Suppressor macrophage (primary cell): ENCODE measurements around the gene CAMK1D.

ENCODE experiments used
- DNase-seq, 4 experiments: peaks; one replicate each; pipeline ENCODE4 v3.0.0-alpha.2; 2020 to 2022

The CAMK1D gene

DNA sequence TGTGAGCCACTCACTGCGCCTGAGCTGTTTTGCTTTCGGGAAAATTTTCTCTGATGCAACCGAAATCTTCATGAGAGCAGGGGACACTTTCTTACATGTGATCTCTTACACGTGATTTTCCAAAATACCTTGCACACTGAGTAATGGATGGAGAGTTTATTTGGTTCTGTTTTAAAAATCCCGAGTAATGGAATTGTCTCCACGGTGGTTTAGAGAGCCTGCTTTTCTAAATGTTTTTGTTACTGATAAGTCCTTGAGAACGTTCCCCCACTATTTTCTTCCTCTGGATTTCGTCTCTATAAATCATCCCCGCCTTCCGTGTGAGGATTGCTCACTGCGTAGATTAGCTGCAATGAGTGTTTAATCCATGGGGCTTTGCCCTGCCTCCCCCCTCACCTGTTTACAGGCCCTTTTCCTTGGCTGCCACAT is 25.7 kb downstream of the CAMK1D start:
- no peak for DNase-seq

DNA sequence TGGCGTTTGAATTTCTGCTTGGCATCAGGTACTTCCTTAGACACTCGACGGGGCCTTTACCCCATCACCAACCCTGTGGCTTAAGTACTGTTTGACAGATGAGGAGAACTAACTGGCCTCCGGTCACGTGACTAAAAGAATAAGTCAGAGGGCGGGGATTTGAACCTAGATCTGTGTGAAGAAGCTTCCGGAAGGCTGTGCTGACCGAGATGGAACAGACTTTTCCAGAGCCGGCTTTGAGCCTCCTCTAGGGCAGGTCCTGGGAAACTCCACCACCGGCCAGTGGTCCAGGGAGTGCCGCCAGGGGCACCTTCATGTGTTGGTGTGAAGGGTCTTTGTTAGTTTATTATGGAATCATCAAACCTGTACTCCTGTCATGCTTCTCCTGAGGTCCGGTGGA is 26.9 kb downstream of the CAMK1D start:
- no peak for DNase-seq

- DNase-seq = peak in 2 of 4 experiments; percentile 46 to 51
Measured at GRCh38 chr10:12377658-12378290, 28.4 kb downstream of the CAMK1D start.

- DNase-seq = no peak
Measured at GRCh38 chr10:12380999-12381398, 31.7 kb downstream of the CAMK1D start.

GRCh38 chr10:12381536-12382156 is 32.3 kb downstream of the CAMK1D start:
- DNase-seq = no peak

- no peak for DNase-seq
Measured at GRCh38 chr10:12382157-12382548, 32.8 kb downstream of the CAMK1D start.

GRCh38 chr10:12382956-12383531 is 33.7 kb downstream of the CAMK1D start:
- DNase-seq = no peak

- DNase-seq = no peak
Measured at GRCh38 chr10:12384906-12385305, 35.6 kb downstream of the CAMK1D start.

GRCh38 chr10:12387561-12388210 is 38.3 kb downstream of the CAMK1D start:
- DNase-seq = no peak

GRCh38 chr10:12388671-12389070 is 39.3 kb downstream of the CAMK1D start:
- no peak for DNase-seq

GRCh38 chr10:12389154-12389734 is 39.9 kb downstream of the CAMK1D start:
- peak in 1 of 4 experiments; percentile 3 for DNase-seq

- DNase-seq = no peak
Measured at GRCh38 chr10:12390733-12391132, 41.4 kb downstream of the CAMK1D start.

- no peak for DNase-seq
Measured at GRCh38 chr10:12391206-12391605, 41.9 kb downstream of the CAMK1D start.

DNA sequence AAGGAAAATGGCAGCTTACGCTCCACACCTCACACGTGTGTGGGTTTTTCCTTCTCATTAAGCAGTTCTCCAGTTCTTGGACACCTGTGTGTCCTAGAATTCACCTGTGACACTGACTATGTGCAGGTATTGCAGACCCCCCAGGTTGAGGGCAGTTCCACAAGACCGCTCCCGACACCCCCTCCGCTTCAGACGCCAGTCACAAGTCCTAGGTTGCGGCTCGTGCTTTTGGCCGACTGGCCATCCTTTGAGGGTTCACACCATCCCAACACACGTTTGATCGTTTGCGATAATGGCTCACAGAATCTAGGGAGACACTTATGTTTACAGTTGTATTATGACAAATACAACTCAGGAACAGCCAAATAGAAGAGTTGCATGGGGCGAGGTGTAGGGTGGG is 44.5 kb downstream of the CAMK1D start:
- no peak for DNase-seq

GRCh38 chr10:12394241-12395033 is 45.1 kb downstream of the CAMK1D start:
- DNase-seq = no peak

DNA sequence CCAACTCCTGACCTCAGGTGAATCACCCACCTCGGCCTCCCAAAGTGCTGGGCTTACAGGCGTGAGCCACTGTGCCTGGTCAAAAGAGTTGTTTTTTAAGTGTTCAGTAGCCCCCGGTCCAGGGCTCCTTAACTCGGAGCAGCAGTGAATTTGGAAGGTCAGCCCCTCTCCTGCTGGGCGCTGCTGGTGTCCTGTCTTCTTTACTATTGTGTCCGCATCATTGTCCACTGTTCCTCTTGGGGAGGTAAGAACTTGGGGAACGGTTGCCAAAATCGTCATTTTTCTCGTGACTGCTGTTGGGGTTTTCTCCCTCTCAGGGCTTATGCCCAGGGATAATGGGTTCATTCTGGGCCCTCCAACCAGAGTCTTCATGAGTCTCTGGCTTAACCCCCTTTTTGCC is 46.7 kb downstream of the CAMK1D start:
- no peak for DNase-seq

DNA sequence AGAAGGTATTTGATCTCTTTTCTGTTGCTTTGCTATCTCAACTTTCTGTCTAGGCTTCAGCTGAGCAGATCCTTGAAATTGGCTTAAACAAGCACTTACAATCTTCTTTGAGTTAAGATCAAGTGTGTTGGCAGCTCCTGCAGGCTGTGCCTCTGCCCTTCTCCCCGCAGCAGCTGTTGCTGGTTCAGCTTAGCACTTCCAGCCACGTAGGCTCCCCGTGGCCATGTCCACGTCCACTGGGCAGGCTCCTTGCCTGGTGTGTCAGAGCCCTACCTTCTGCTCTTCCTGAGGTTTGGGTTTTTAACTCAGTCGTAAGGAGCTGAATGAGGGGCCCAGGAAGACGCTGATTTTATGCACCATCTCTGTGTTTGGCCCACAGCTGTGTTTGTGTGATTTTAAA is 47.2 kb downstream of the CAMK1D start:
- DNase-seq = no peak

- no peak for DNase-seq
Measured at GRCh38 chr10:12397147-12397896, 48.0 kb downstream of the CAMK1D start.

DNA sequence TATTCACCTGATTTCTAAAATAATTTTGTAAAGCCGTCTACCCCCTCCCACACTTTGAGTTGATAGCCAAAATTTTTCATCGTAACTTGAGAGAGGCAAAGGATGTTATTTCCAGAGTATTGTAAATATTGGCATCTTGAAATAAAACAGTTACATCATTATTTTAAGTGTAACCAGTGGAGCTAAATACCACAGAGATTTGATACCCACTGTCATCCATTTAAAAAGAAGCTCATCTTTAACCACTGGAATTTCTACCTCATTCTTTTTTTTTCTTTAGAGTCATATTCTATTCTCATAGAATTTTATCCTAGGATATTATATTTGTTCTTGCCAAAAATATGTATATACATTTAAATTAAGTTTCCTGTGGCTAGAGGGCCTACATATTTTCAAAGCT is 48.6 kb downstream of the CAMK1D start:
- no peak for DNase-seq

- no peak for DNase-seq
Measured at GRCh38 chr10:12400266-12400931, 51.1 kb downstream of the CAMK1D start.

DNA sequence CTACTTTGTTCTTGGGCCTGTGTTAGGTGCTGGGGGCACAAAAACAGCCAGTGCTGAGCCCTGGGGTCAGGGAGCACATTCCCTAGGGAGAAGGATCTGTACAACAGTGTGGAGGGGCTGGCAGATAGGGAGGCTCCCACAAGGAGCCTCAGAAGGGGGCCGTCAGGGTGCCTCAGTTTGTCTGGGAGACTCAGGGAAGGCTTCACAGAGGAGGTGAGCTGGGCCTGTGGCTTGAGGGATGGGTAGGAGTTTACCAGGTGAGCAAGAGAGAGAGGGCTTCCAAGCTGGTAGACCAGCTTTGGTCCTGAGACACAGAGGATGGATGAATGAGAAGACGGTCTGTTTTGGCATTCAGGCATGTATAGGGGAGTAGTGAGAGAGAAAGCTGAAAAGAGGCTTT is 52.1 kb downstream of the CAMK1D start:
- no peak for DNase-seq
